Chondrocyte (in vitro differentiated cells): ENCODE measurements around the gene HGF. TPM values are rescaled to one million over a fixed set of nuclear protein-coding genes. Genes with fewer than 3 reads are reported as not detected.
"Not testable (repeated sequence)": the region's sequence is repeated elsewhere in the genome, so short reads cannot be mapped to it uniquely, and the experiment has no call there.

Source experiments
- DNase-seq: peaks from one replicate; pipeline ENCODE4 v3.0.0; 2021; ENCODE audit warnings: mixed read lengths, low spot score
- H3K27ac Mint-ChIP-seq: one replicate; pipeline ENCODE4 v1.8.0; 2021; ENCODE audit warnings: mild to moderate bottlenecking, moderate library complexity, mixed read lengths; ENCODE audit not compliant: unreplicated experiment
- H3K27me3 Mint-ChIP-seq: 2 replicates; pipeline ENCODE4 v1.8.0; 2021; ENCODE audit warnings: low read depth, mixed read lengths
- H3K36me3 Mint-ChIP-seq: 2 replicates; pipeline ENCODE4 v1.8.0; 2021; ENCODE audit warnings: low read depth, mixed read lengths
- H3K4me1 Mint-ChIP-seq: 2 replicates; pipeline ENCODE4 v1.8.0; 2021; ENCODE audit warnings: low read depth, mild to moderate bottlenecking, mixed read lengths
- H3K4me3 Mint-ChIP-seq: one replicate; pipeline ENCODE4 v1.8.0; 2021; ENCODE audit warnings: mild to moderate bottlenecking, moderate library complexity, mixed read lengths; ENCODE audit not compliant: unreplicated experiment
- H3K9me3 Mint-ChIP-seq: 2 replicates; pipeline ENCODE4 v1.8.0; 2021; ENCODE audit warnings: low read depth, mixed read lengths
- CTCF ChIP-seq: fragments of 200-600 bp; sonication (generic); IDR thresholded peaks from 2 replicates; pipeline ENCODE4 v1.5.0; 2021; ENCODE audit warnings: antibody characterized with exemption, mild to moderate bottlenecking, moderate library complexity
- total RNA-seq: library from RNA; stranded (reverse); gene quantifications from 3 replicates; pipeline ENCODE4 v1.2.1, GENCODE V29; 2021

Gene HGF
- total RNA-seq, 1 donor from 2014 or later, result 3.7 TPM

GRCh38 chr7:81736091-81736490, 33.8 kb downstream of the HGF start:
- Mint-ChIP-seq H3K4me3 (no peak overlapping the region), H3K9me3 (no peaks in the 10 kb centered on the region), H3K27ac (no peak overlapping the region), H3K4me1 (peaks cover 26% of the 10 kb centered on the region), H3K27me3 (no peaks in the 10 kb centered on the region), H3K36me3 (peaks cover 9% of the 10 kb centered on the region)
- DNase-seq, result no peak
- no peak for TF ChIP-seq CTCF

GRCh38 chr7:81725812-81726127, 44.1 kb downstream of the HGF start:
- Mint-ChIP-seq H3K4me3 (peak overlapping the region; percentile 13), H3K27ac (peak overlapping the region; percentile 92), H3K4me1 (peaks cover 28% of the 10 kb centered on the region), H3K9me3 (peaks cover 7% of the 10 kb centered on the region), H3K27me3 (no peaks in the 10 kb centered on the region), H3K36me3 (peaks cover 7% of the 10 kb centered on the region)
- DNase-seq, result no peak
- no peak for TF ChIP-seq CTCF

- no peak for TF ChIP-seq CTCF
- Mint-ChIP-seq H3K27me3 (no peaks in the 10 kb centered on the region), H3K9me3 (peaks cover 7% of the 10 kb centered on the region), H3K4me1 (peaks cover 30% of the 10 kb centered on the region), H3K36me3 (peaks cover 7% of the 10 kb centered on the region), H3K4me3 (no peak overlapping the region), H3K27ac (peak overlapping the region; percentile 92)
- DNase-seq, result no peak
Observed at GRCh38 chr7:81725003-81725811, 44.6 kb downstream of the HGF start.

- DNase-seq, H3K4me3 Mint-ChIP-seq, H3K36me3 Mint-ChIP-seq, H3K27me3 Mint-ChIP-seq: not testable (repeated sequence)
- H3K27ac Mint-ChIP-seq, result peak overlapping the region; percentile 8
- H3K9me3 Mint-ChIP-seq, result peaks cover 12% of the 10 kb centered on the region
- peaks cover 35% of the 10 kb centered on the region for H3K4me1 Mint-ChIP-seq
Observed at GRCh38 chr7:81722250-81722649, 47.6 kb downstream of the HGF start.

- Mint-ChIP-seq H3K4me1 (peaks cover 37% of the 10 kb centered on the region), H3K36me3 (peaks cover 7% of the 10 kb centered on the region), H3K27me3 (no peaks in the 10 kb centered on the region), H3K27ac (peak overlapping the region; percentile 66), H3K4me3 (no peak overlapping the region), H3K9me3 (peaks cover 13% of the 10 kb centered on the region)
- TF ChIP-seq CTCF, result no peak
- no peak for DNase-seq
Observed at GRCh38 chr7:81721437-81721836, 48.4 kb downstream of the HGF start.

GRCh38 chr7:81719865-81720264, 50.0 kb downstream of the HGF start:
- Mint-ChIP-seq H3K4me1 (peaks cover 31% of the 10 kb centered on the region), H3K9me3 (peaks cover 12% of the 10 kb centered on the region), H3K36me3 (peaks cover 6% of the 10 kb centered on the region), H3K27me3 (no peaks in the 10 kb centered on the region), H3K4me3 (no peak overlapping the region), H3K27ac (no peak overlapping the region)
- DNase-seq, result no peak
- no peak for TF ChIP-seq CTCF
